Activated CD8-positive, alpha-beta memory T cell treated with anti-CD3 and anti-CD28 coated beads for 36 hours (primary cell): ENCODE data around the gene TRAM2. TPM values are rescaled to one million over a fixed set of nuclear protein-coding genes. Genes with fewer than 3 reads are reported as not detected.

ENCODE experiments used
- CTCF ChIA-PET: fragments of 350-600 bp; sonication (Branson Sonifier 250); formaldehyde crosslinking; loops from one replicate; lab custom pipeline; 2021; ENCODE audit warnings: antibody characterized with exemption; lab: Charles Lee
- POLR2A ChIA-PET: fragments of 350-600 bp; sonication (Branson Sonifier 250); formaldehyde crosslinking; loops from one replicate; lab custom pipeline; 2021; ENCODE audit warnings: antibody characterized with exemption; lab: Charles Lee
- total RNA-seq, 2 experiments: library from RNA; stranded (reverse); gene quantifications; one replicate each; pipeline ENCODE4 v1.2.3, GENCODE V29; 2021

TRAM2 gene, protein sequence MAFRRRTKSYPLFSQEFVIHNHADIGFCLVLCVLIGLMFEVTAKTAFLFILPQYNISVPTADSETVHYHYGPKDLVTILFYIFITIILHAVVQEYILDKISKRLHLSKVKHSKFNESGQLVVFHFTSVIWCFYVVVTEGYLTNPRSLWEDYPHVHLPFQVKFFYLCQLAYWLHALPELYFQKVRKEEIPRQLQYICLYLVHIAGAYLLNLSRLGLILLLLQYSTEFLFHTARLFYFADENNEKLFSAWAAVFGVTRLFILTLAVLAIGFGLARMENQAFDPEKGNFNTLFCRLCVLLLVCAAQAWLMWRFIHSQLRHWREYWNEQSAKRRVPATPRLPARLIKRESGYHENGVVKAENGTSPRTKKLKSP
- total RNA-seq: 1 to 10 TPM; 2.6 to 2.7 TPM

GRCh38 chr6:52577022-52577777, at the start of gene TRAM2:
Gene TRAM2 (minus strand): TSS chr6:52577060. CDS start chr6:52576915, 145 bp downstream.
- ChIA-PET POLR2A (interaction anchor here (1.0 kb wide), 1 partner anchor 41 kb away, joined by 4 read pairs; no protein-coding TSS in a partner anchor), CTCF (interaction anchor here (0.8 to 1.7 kb wide), 8 partner anchors 9 to 215 kb away, joined by 3 to 8 read pairs (median 3); partner anchors contain the start of gene PAQR8)

- POLR2A ChIA-PET: no interaction called here
- CTCF ChIA-PET: no interaction called here
Measured at GRCh38 chr6:52622810-52623209, 46.0 kb upstream of the TRAM2 start.

GRCh38 chr6:52621631-52622030, 44.8 kb upstream of the TRAM2 start:
- ChIA-PET CTCF (no interaction called here), POLR2A (no interaction called here)

DNA sequence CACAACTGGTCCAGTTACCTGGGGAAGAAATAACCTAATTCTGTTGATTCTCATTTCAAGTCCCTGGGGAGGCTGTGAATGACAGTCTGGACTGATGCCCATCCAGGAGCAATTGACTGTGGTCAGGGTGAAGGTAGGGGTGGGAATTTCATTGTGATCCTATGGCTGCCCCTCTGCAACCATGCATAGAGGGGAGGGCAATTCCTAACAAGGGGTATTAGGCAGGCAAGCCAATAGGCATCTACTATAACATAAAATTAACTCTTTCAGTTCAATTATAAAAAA, 44.0 kb upstream of the TRAM2 start:
- CTCF ChIA-PET: no interaction called here
- POLR2A ChIA-PET: no interaction called here

DNA sequence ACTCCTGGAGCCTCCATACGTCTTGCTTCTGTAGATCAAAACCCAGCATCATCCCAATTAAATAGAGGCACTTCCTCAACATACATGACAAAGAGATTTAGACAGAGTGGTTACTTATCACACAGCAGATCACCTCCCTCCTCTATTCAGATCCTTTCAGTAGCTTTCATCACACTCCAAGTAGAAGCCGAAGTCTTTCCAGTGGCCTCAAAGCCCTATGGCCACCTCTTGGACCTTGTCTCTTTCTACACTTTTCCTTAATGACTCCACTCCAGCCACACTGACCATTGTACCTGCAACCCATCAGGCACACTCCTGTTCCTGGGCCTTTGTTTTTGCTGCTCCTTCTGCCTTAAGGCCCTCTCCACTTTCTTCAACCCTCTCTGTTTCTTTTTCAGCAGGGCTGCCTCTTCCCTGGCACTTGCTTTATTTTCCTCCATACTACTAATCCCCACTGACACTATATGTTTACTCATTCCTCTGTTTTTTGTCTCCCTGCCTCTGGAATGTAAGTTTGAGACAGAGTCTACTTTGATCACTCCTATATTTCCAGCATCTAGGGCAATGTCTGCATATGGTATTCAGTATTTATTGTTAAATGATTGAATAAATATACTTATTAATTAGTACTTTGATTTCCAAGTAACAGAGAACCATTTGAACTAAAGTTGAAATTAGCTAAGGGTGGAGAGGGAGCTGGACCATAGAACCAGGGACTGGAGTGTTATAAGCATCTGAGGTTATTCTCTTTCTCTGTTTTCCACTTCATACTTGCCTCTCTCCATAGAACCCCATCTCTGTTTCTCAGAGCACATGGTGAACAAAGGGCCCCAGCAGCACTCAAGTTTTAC, 43.4 kb upstream of the TRAM2 start:
- ChIA-PET POLR2A (no interaction called here), CTCF (no interaction called here)

DNA sequence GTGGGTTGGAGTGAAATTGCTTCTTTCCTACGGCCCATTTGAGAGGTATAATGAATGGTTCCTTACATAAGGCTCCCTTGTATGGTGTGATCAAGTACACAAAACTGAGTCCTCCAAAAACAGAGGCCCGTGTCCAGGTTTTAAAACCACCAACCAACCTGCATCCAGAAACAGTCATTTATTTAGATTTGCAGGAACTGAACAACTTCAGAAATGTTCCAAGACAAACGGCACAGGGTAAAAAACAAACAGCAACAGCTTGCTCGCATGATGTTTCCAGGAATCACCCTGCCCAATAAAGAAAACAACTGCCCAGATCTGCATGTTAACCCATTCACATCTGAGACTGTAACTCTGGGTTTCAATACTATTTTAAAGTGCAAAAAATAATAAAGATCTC, 40.2 kb upstream of the TRAM2 start:
- POLR2A ChIA-PET: no interaction called here

DNA sequence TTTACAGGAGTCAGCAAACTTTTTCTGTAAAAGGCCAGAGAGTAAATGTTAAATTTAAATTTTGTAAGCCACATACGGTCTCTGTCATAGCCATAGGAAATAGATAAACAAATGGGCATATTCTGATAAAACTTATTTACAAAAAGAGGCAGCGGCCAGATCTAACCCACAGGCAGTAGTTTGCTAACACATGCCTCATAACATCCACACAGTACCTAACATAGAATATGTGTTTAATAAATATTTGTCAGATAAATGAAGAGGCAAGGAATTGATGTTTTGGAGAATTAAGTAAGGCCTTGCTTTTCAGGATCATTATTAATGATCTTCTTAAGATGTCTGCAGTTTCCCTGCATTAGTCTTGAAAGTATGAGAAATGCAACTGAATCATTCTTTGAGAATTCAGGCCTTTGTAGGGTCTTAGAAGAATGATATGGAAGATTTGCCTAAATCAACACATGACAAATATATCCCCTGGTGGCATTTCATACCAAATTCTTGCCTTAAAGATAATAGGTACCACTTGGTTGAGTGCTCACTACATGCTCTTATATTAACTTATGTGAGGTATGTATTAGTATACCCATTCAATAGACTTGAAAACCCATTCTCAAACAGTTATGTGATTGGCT, 39.3 kb upstream of the TRAM2 start:
- POLR2A ChIA-PET: no interaction called here
- CTCF ChIA-PET: no interaction called here

More for the DNA sequence above, 40.2 kb upstream of the TRAM2 start:
- CTCF ChIA-PET: no interaction called here

- ChIA-PET POLR2A (no interaction called here), CTCF (no interaction called here)
Measured at GRCh38 chr6:52612336-52613054, 35.6 kb upstream of the TRAM2 start.

- CTCF ChIA-PET: no interaction called here
- POLR2A ChIA-PET: no interaction called here
Measured at GRCh38 chr6:52611833-52612232, 35.0 kb upstream of the TRAM2 start.

- ChIA-PET POLR2A (no interaction called here), CTCF (no interaction called here)
Measured at GRCh38 chr6:52610745-52611355, 34.0 kb upstream of the TRAM2 start.

GRCh38 chr6:52610011-52610410, 33.2 kb upstream of the TRAM2 start:
- ChIA-PET CTCF (no interaction called here), POLR2A (no interaction called here)

GRCh38 chr6:52605610-52606185, 28.8 kb upstream of the TRAM2 start:
- ChIA-PET CTCF (interaction anchor here (0.6 to 1.3 kb wide), 3 partner anchors 10 to 157 kb away, joined by 3 read pairs; no protein-coding TSS in a partner anchor), POLR2A (no interaction called here)

DNA sequence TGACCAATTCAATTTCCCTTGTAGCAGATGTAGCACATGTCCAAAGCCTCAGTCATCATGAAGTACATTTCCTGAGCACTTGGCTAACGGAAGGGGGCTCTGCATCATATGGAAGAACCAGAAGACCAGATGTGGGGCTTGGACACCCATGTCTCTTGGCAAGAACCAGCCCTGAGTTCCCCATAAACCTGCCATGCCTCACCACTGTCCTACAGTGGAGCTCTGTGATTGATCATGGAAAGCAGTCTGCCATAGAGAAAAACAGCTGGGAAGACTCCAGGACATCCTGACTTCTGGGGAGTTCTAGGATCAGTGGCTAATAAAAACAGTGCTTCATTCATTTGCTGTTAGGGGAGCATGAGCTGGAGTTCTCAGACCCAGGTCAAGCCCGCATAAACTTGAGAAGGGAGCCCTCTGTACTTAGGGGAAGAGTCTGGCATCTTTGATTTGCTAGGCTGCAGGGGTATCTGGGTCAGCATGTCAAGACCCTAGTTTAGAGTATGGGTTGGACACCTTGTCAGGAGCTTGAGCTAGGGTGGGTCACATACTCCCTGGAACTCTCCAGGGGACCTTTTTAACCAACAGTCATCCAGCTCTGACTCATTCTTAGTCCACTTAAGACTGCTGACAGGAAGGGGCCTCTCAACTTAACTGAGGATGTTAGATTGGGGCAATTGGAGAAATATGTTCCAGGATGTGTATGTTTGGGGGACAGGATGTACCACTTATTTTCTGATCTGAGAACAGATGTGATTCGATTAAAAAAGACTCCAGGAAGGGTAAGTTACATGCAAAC, 26.3 kb upstream of the TRAM2 start:
- CTCF ChIA-PET: no interaction called here
- POLR2A ChIA-PET: no interaction called here

DNA sequence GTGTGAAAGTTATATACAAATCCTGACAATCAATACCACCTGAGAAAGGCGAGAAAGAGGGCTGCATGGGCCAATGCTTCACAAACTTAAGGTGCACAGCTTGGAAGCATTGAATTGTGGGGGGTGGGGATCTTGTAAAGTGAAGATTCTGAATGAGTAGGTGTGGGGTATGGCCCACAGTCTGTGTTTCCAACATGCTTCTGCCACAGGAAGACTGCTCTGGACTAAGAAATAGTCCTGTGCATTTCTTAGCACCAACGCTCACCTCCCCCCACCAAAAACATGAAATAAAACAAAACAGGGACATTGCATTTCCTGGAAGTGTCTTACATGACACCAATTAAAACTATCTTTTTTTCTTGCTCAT, 21.9 kb upstream of the TRAM2 start:
- POLR2A ChIA-PET: no interaction called here
- CTCF ChIA-PET: interaction anchor here (1.1 to 1.7 kb wide), 2 partner anchors 64 to 299 kb away, joined by 3 to 5 read pairs; no protein-coding TSS in a partner anchor

GRCh38 chr6:52598123-52598823, 21.4 kb upstream of the TRAM2 start:
- ChIA-PET CTCF (interaction anchor here (1.1 to 2.1 kb wide), 3 partner anchors 22 to 298 kb away, joined by 3 to 8 read pairs (median 5); partner anchors contain the start of gene TRAM2), POLR2A (no interaction called here)

DNA sequence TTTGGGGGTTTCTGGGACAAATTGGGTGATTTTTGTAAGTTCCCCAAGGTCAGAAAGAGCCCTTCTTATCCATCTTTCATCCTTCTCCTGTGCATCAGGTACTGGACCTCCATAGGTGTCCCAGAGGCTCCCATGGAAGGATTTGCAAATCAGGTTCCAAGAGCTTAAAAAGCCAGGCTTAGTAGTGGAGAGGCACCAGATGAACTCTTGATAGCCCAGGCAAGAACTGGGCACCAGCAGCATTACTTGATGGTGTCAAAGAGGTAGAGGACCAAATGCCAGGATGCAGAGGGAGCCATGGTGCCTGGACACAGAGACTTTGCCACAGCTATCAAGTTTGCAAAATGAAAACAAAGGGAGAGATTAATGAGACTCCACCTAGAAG, 20.9 kb upstream of the TRAM2 start:
- ChIA-PET CTCF (interaction anchor here (1.1 to 2.1 kb wide), 3 partner anchors 22 to 298 kb away, joined by 3 to 8 read pairs (median 5); partner anchors contain the start of gene TRAM2), POLR2A (no interaction called here)
